Neural progenitor cell (in vitro differentiated cells): ENCODE results near the gene SPSB1. TPM values are rescaled to one million over a fixed set of nuclear protein-coding genes. Genes with fewer than 3 reads are reported as not detected.
A peak's percentile ranks its signal among the peaks of the same experiment; 100 is the strongest.

Experiments
- DNase-seq: peaks from one replicate; pipeline ENCODE4 v3.0.0-alpha.2; 2016; ENCODE audit warnings: low spot score
- H2AFZ ChIP-seq: fragments of 200-600 bp; sonication (generic); replicated peaks from 2 replicates; pipeline ENCODE4 v1.6.1; 2016; ENCODE audit warnings: antibody characterized with exemption
- H3F3A ChIP-seq: fragments of 200-600 bp; sonication (generic); 2 replicates; pipeline ENCODE4 v1.6.1; 2016; ENCODE audit warnings: antibody characterized with exemption, low read depth
- H3K27ac ChIP-seq: fragments of 200-600 bp; sonication (generic); 2 replicates; pipeline ENCODE4 v1.5.1; 2016; ENCODE audit warnings: mild to moderate bottlenecking
- H3K27me3 ChIP-seq: fragments of 200-600 bp; sonication (generic); 2 replicates; pipeline ENCODE4 v1.6.1; 2016; ENCODE audit warnings: mild to moderate bottlenecking, moderate library complexity
- H3K36me3 ChIP-seq: fragments of 200-600 bp; sonication (generic); 2 replicates; pipeline ENCODE4 v1.5.1; 2016
- H3K4me1 ChIP-seq: fragments of 200-600 bp; sonication (generic); 2 replicates; pipeline ENCODE4 v1.6.1; 2016; ENCODE audit warnings: mixed run types
- H3K4me2 ChIP-seq: fragments of 200-600 bp; sonication (generic); 2 replicates; pipeline ENCODE4 v1.6.1; 2016
- H3K4me3 ChIP-seq: fragments of 200-600 bp; sonication (generic); 2 replicates; pipeline ENCODE4 v1.5.1; 2016
- H3K79me2 ChIP-seq: fragments of 200-600 bp; sonication (generic); 2 replicates; pipeline ENCODE4 v1.6.1; 2016; ENCODE audit warnings: low read depth
- H3K9ac ChIP-seq: fragments of 200-600 bp; sonication (generic); 2 replicates; pipeline ENCODE4 v1.6.1; 2016
- H3K9me3 ChIP-seq: fragments of 200-600 bp; sonication (generic); 2 replicates; pipeline ENCODE4 v1.5.1; 2016; ENCODE audit warnings: low read depth
- H4K20me1 ChIP-seq: fragments of 200-600 bp; sonication (generic); 2 replicates; pipeline ENCODE4 v1.6.1; 2016; ENCODE audit warnings: low read depth
- H3K27ac Mint-ChIP-seq: 3 replicates; pipeline ENCODE4 v1.8.0; 2021; ENCODE audit warnings: mixed read lengths
- H3K27me3 Mint-ChIP-seq: 2 replicates; pipeline ENCODE4 v1.8.0; 2022; ENCODE audit warnings: low read depth, mild to moderate bottlenecking, inconsistent platforms, moderate library complexity, mixed read lengths; ENCODE audit not compliant: insufficient read depth
- H3K36me3 Mint-ChIP-seq: 3 replicates; pipeline ENCODE4 v1.8.0; 2021; ENCODE audit warnings: mixed read lengths
- H3K4me1 Mint-ChIP-seq: 3 replicates; pipeline ENCODE4 v1.8.0; 2021; ENCODE audit warnings: mixed read lengths
- H3K4me3 Mint-ChIP-seq: 3 replicates; pipeline ENCODE4 v1.8.0; 2021; ENCODE audit warnings: mild to moderate bottlenecking, moderate library complexity, mixed read lengths
- H3K9me3 Mint-ChIP-seq: 3 replicates; pipeline ENCODE4 v1.8.0; 2020; ENCODE audit warnings: mixed read lengths
- EZH2 ChIP-seq: fragments of 200-600 bp; sonication (generic); IDR thresholded peaks from 2 replicates; pipeline ENCODE4 v1.6.1; 2017; ENCODE audit warnings: antibody characterized with exemption, mild to moderate bottlenecking, moderate library complexity
- EZH2phosphoT487 ChIP-seq: fragments of 200-600 bp; sonication (generic); IDR thresholded peaks from 2 replicates; pipeline ENCODE4 v1.6.1; 2017; ENCODE audit warnings: antibody characterized with exemption
- total RNA-seq: library from RNA; depleted of rRNA; stranded (reverse); fragments of >200 nt; gene quantifications from 2 replicates; pipeline ENCODE4 v1.2.3, GENCODE V29; 2015; ENCODE audit warnings: low replicate concordance
- TF ChIP-seq, protein P1 (sequence below): fragments of 200-600 bp; sonication (generic); IDR thresholded peaks from 2 replicates; pipeline ENCODE4 v1.5.1; 2017; ENCODE audit warnings: antibody characterized with exemption, mild to moderate bottlenecking

Gene SPSB1
- total RNA-seq, 1 donor from 2014 or later: 2.8 TPM

- peak overlapping the region; percentile 70 for H3K4me3 Mint-ChIP-seq
- no peaks in the 10 kb centered on the region for H3K79me2 ChIP-seq
- peaks cover 61% of the 10 kb centered on the region for H3K4me1 Mint-ChIP-seq
These were observed 41.2 kb upstream of the SPSB1 start for GRCh38 chr1:9251501-9251900.

DNA sequence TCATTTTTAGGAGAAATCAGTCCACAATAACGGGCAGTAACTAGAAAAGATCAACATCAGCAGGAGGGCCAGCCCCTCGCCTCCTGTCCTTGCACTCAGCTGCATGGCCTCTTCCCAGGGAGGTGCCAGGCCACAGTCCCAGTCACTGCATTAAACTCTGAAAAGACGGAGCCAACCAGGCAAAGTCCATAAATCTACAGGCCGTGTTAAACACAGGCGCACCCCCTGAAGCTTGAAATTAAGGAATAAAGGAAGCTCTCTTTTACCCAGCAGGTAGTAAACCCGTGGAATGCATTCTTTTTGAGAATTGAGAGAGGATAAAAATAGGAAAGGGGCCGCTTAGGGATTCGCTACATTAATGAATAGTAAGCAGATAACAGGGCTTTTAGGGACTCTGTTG lies 39.7 kb upstream of the SPSB1 start:
- Mint-ChIP-seq H3K4me1 (peaks cover 58% of the 10 kb centered on the region), H3K9me3 (peaks cover 4% of the 10 kb centered on the region), H3K36me3 (peaks cover 16% of the 10 kb centered on the region), H3K4me3 (peak overlapping the region; percentile 72), H3K27ac (peak overlapping the region; percentile 30), H3K27me3 (peaks cover 30% of the 10 kb centered on the region)
- peaks cover 44% of the 10 kb centered on the region for H3F3A ChIP-seq
- H3K27me3 ChIP-seq: peaks cover 15% of the 10 kb centered on the region
- no peak overlapping the region for H2AFZ ChIP-seq
- peak overlapping the region; percentile 75 for H3K4me2 ChIP-seq
- peak overlapping the region; percentile 30 for H3K4me3 ChIP-seq
- no peaks in the 10 kb centered on the region for H3K9me3 ChIP-seq
- no peaks in the 10 kb centered on the region for H3K36me3 ChIP-seq
- peaks cover 67% of the 10 kb centered on the region for H3K4me1 ChIP-seq
- H4K20me1 ChIP-seq: peaks cover 57% of the 10 kb centered on the region
- TF ChIP-seq EZH2phosphoT487: peak; percentile 98
- no peak for TF ChIP-seq EZH2
- TF ChIP-seq, protein P1, sequence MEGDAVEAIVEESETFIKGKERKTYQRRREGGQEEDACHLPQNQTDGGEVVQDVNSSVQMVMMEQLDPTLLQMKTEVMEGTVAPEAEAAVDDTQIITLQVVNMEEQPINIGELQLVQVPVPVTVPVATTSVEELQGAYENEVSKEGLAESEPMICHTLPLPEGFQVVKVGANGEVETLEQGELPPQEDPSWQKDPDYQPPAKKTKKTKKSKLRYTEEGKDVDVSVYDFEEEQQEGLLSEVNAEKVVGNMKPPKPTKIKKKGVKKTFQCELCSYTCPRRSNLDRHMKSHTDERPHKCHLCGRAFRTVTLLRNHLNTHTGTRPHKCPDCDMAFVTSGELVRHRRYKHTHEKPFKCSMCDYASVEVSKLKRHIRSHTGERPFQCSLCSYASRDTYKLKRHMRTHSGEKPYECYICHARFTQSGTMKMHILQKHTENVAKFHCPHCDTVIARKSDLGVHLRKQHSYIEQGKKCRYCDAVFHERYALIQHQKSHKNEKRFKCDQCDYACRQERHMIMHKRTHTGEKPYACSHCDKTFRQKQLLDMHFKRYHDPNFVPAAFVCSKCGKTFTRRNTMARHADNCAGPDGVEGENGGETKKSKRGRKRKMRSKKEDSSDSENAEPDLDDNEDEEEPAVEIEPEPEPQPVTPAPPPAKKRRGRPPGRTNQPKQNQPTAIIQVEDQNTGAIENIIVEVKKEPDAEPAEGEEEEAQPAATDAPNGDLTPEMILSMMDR: no peak
- H3K27ac ChIP-seq: peak overlapping the region; percentile 76
- peak; percentile 92 for DNase-seq
- no peak overlapping the region for H3K9ac ChIP-seq
- H3K79me2 ChIP-seq: no peaks in the 10 kb centered on the region

More at GRCh38 chr1:9251501-9251900, 41.2 kb upstream of the SPSB1 start:
- Histone ChIP-seq H3F3A (peaks cover 43% of the 10 kb centered on the region), H3K27ac (no peak overlapping the region), H2AFZ (no peak overlapping the region), H3K4me1 (peaks cover 67% of the 10 kb centered on the region), H4K20me1 (peaks cover 57% of the 10 kb centered on the region), H3K27me3 (peaks cover 15% of the 10 kb centered on the region), H3K9ac (no peak overlapping the region), H3K36me3 (no peaks in the 10 kb centered on the region), H3K4me2 (peak overlapping the region; percentile 3), H3K9me3 (no peaks in the 10 kb centered on the region), H3K4me3 (no peak overlapping the region)
- no peak for DNase-seq
- no peak overlapping the region for H3K27ac Mint-ChIP-seq
- peaks cover 22% of the 10 kb centered on the region for H3K27me3 Mint-ChIP-seq
- H3K36me3 Mint-ChIP-seq: peaks cover 16% of the 10 kb centered on the region
- H3K9me3 Mint-ChIP-seq: no peaks in the 10 kb centered on the region
- TF ChIP-seq EZH2 (no peak), EZH2phosphoT487 (no peak)
- TF ChIP-seq, protein P1: no peak

GRCh38 chr1:9253453-9254105 lies 39.1 kb upstream of the SPSB1 start:
- H3K9me3 Mint-ChIP-seq: peaks cover 7% of the 10 kb centered on the region
- H3K27me3 ChIP-seq: peaks cover 15% of the 10 kb centered on the region
- peaks cover 56% of the 10 kb centered on the region for H3K4me1 Mint-ChIP-seq
- H3K27ac Mint-ChIP-seq: peak overlapping the region; percentile 85
- no peaks in the 10 kb centered on the region for H3K9me3 ChIP-seq
- peak overlapping the region; percentile 74 for H3K4me3 Mint-ChIP-seq
- H3F3A ChIP-seq: peaks cover 49% of the 10 kb centered on the region
- H3K4me1 ChIP-seq: peaks cover 67% of the 10 kb centered on the region
- peaks cover 57% of the 10 kb centered on the region for H4K20me1 ChIP-seq
- peaks cover 30% of the 10 kb centered on the region for H3K27me3 Mint-ChIP-seq
- DNase-seq: peak; percentile 59
- H3K36me3 Mint-ChIP-seq: peaks cover 18% of the 10 kb centered on the region
- TF ChIP-seq EZH2phosphoT487 (no peak), EZH2 (no peak)
- TF ChIP-seq, protein P1: no peak
- no peak overlapping the region for H2AFZ ChIP-seq
- H3K4me2 ChIP-seq: peak overlapping the region; percentile 72
- peak overlapping the region; percentile 30 for H3K4me3 ChIP-seq
- H3K79me2 ChIP-seq: no peaks in the 10 kb centered on the region
- H3K9ac ChIP-seq: no peak overlapping the region
- peak overlapping the region; percentile 76 for H3K27ac ChIP-seq
- no peaks in the 10 kb centered on the region for H3K36me3 ChIP-seq
